Hepatocyte (in vitro differentiated cells): ENCODE data around the gene FILIP1. TPM values are rescaled to one million over a fixed set of nuclear protein-coding genes. Genes with fewer than 3 reads are reported as not detected.

Experiments
- DNase-seq: peaks from one replicate; pipeline ENCODE4 v3.0.0-alpha.2; 2016; ENCODE audit warnings: low spot score
- H2AFZ ChIP-seq: fragments of 200-600 bp; sonication (generic); 2 replicates; pipeline ENCODE4 v1.6.0; 2016; ENCODE audit warnings: antibody characterized with exemption, mild to moderate bottlenecking
- H3K27ac ChIP-seq: fragments of 200-600 bp; sonication (generic); 2 replicates; pipeline ENCODE4 v1.5.1; 2016; ENCODE audit warnings: mild to moderate bottlenecking
- H3K27me3 ChIP-seq: fragments of 200-600 bp; sonication (generic); 2 replicates; pipeline ENCODE4 v1.6.1; 2016
- H3K36me3 ChIP-seq: fragments of 200-600 bp; sonication (generic); replicated peaks from 2 replicates; pipeline ENCODE4 v1.5.1; 2016; ENCODE audit warnings: low read depth; ENCODE audit not compliant: insufficient read depth
- H3K4me1 ChIP-seq: fragments of 200-600 bp; sonication (generic); 2 replicates; pipeline ENCODE4 v1.5.1; 2016; ENCODE audit warnings: mild to moderate bottlenecking, moderate library complexity; ENCODE audit not compliant: insufficient read depth
- H3K4me2 ChIP-seq: fragments of 200-600 bp; sonication (generic); 2 replicates; pipeline ENCODE4 v1.6.0; 2016
- H3K4me3 ChIP-seq: fragments of 200-600 bp; sonication (generic); 2 replicates; pipeline ENCODE4 v1.5.1; 2016; ENCODE audit warnings: mild to moderate bottlenecking
- H3K79me2 ChIP-seq: fragments of 200-600 bp; sonication (generic); 2 replicates; pipeline ENCODE4 v1.6.0; 2017; ENCODE audit warnings: mild to moderate bottlenecking
- H3K9me2 ChIP-seq: fragments of 200-600 bp; sonication (generic); replicated peaks from 2 replicates; pipeline ENCODE4 v1.6.0; 2017; ENCODE audit warnings: mild to moderate bottlenecking; ENCODE audit not compliant: insufficient read depth
- H3K9me3 ChIP-seq: fragments of 200-600 bp; sonication (generic); 2 replicates; pipeline ENCODE4 v1.5.1; 2016; ENCODE audit warnings: low read depth, mild to moderate bottlenecking
- H4K20me1 ChIP-seq: fragments of 200-600 bp; sonication (generic); 2 replicates; pipeline ENCODE4 v1.6.0; 2016; ENCODE audit warnings: mild to moderate bottlenecking; ENCODE audit not compliant: insufficient read depth, poor library complexity, severe bottlenecking
- CTCF ChIP-seq: fragments of 200-600 bp; sonication (generic); IDR thresholded peaks from 2 replicates; pipeline ENCODE4 v1.5.1; 2016; ENCODE audit warnings: antibody characterized with exemption, mild to moderate bottlenecking; ENCODE audit not compliant: poor library complexity
- EZH2 ChIP-seq: fragments of 200-600 bp; sonication (generic); IDR thresholded peaks from 2 replicates; pipeline ENCODE4 v1.6.1; 2016; ENCODE audit warnings: antibody characterized with exemption, mild to moderate bottlenecking, borderline replicate concordance
- EZH2phosphoT487 ChIP-seq: fragments of 200-600 bp; sonication (generic); IDR thresholded peaks from one replicate; pipeline ENCODE4 v1.6.1; 2018; ENCODE audit warnings: antibody characterized with exemption, mild to moderate bottlenecking, low read depth, moderate library complexity; ENCODE audit not compliant: unreplicated experiment, severe bottlenecking
- WGBS: methylation state at CpG from one replicate; pipeline ENCODE4 v1.1.6; 2016; ENCODE audit warnings: low lambda C conversion rate; ENCODE audit errors: missing lambda C conversion rate; 5-methylcytosine and 5-hydroxymethylcytosine counted together
- polyA plus RNA-seq: library from polyadenylated mRNA; unstranded; fragments of >200 nt; fragmentation: Nextera tagmentation; extraction: Ambion mirVana; gene quantifications from 2 replicates; pipeline ENCODE4 v1.2.1, GENCODE V29; 2016
- total RNA-seq: library from RNA; depleted of rRNA; stranded (reverse); fragments of >200 nt; gene quantifications from 2 replicates; pipeline ENCODE4 v1.2.3, GENCODE V29; 2014

FILIP1 gene
- total and polyA plus RNA-seq, 2 experiments from 2014 or later, result 4.1 to 6.0 TPM

GRCh38 chr6:75305573-75305972, 188.0 kb downstream of the FILIP1 start:
- Histone ChIP-seq H3K79me2 (no peaks in the 10 kb centered on the region), H3K4me2 (no peak overlapping the region), H3K9me3 (no peaks in the 10 kb centered on the region), H3K4me3 (no peak overlapping the region), H3K27ac (no peak overlapping the region), H3K4me1 (no peaks in the 10 kb centered on the region), H4K20me1 (no peaks in the 10 kb centered on the region), H3K36me3 (no peaks in the 10 kb centered on the region), H2AFZ (no peak overlapping the region), H3K27me3 (no peaks in the 10 kb centered on the region), H3K9me2 (no peaks in the 10 kb centered on the region)
- WGBS, result 61% methylated on average over 5 of the region's 5 CpGs
- no peak for TF ChIP-seq EZH2phosphoT487
- TF ChIP-seq CTCF, result peak; percentile 6
- TF ChIP-seq EZH2, result no peak
- no peak for DNase-seq

- Histone ChIP-seq H3K36me3 (no peaks in the 10 kb centered on the region), H3K9me2 (no peaks in the 10 kb centered on the region), H3K27ac (no peak overlapping the region), H3K4me3 (no peak overlapping the region), H3K27me3 (no peaks in the 10 kb centered on the region), H3K79me2 (no peaks in the 10 kb centered on the region), H3K4me2 (no peak overlapping the region), H4K20me1 (no peaks in the 10 kb centered on the region), H3K9me3 (no peaks in the 10 kb centered on the region), H3K4me1 (no peaks in the 10 kb centered on the region), H2AFZ (no peak overlapping the region)
- WGBS, result 97% methylated on average over 3 of the region's 3 CpGs
- no peak for DNase-seq
- TF ChIP-seq CTCF (no peak), EZH2 (no peak), EZH2phosphoT487 (no peak)
These were observed 191.3 kb downstream of the FILIP1 start for GRCh38 chr6:75302280-75302679.

GRCh38 chr6:75301537-75301936, 192.1 kb downstream of the FILIP1 start:
- H4K20me1 ChIP-seq, result no peaks in the 10 kb centered on the region
- H3K4me3 ChIP-seq, result no peak overlapping the region
- H3K4me2 ChIP-seq, result no peak overlapping the region
- TF ChIP-seq EZH2phosphoT487 (no peak), CTCF (no peak), EZH2 (no peak)
- no peaks in the 10 kb centered on the region for H3K79me2 ChIP-seq
- H3K9me2 ChIP-seq, result no peaks in the 10 kb centered on the region
- no peaks in the 10 kb centered on the region for H3K36me3 ChIP-seq
- no peak overlapping the region for H3K27ac ChIP-seq
- no peaks in the 10 kb centered on the region for H3K9me3 ChIP-seq
- H2AFZ ChIP-seq, result no peak overlapping the region
- no peak for DNase-seq
- no peaks in the 10 kb centered on the region for H3K4me1 ChIP-seq
- H3K27me3 ChIP-seq, result no peaks in the 10 kb centered on the region

GRCh38 chr6:75301088-75301487, 192.5 kb downstream of the FILIP1 start:
- no peaks in the 10 kb centered on the region for H3K27me3 ChIP-seq
- no peak for DNase-seq
- 95% methylated on average over 2 of the region's 2 CpGs for WGBS
- H3K4me1 ChIP-seq, result no peaks in the 10 kb centered on the region
- no peaks in the 10 kb centered on the region for H3K79me2 ChIP-seq
- H3K9me3 ChIP-seq, result no peaks in the 10 kb centered on the region
- H4K20me1 ChIP-seq, result no peaks in the 10 kb centered on the region
- H3K4me3 ChIP-seq, result no peak overlapping the region
- H2AFZ ChIP-seq, result no peak overlapping the region
- no peak overlapping the region for H3K27ac ChIP-seq
- H3K4me2 ChIP-seq, result no peak overlapping the region
- no peaks in the 10 kb centered on the region for H3K9me2 ChIP-seq
- H3K36me3 ChIP-seq, result no peaks in the 10 kb centered on the region
- TF ChIP-seq CTCF, result no peak
- no peak for TF ChIP-seq EZH2phosphoT487
- TF ChIP-seq EZH2, result no peak
